ENCODE measurements around the gene ZKSCAN3.

- no peak for TF ChIP-seq CTCF (conservative IDR thresholded peaks at IDR 0.05)
- no peak for TF ChIP-seq ZFX (IDR thresholded peaks at IDR 0.05)
These were observed 11.2 kb downstream of the ZKSCAN3 start for GRCh38 chr6:28360961-28361360.
